Raji (cell line): ENCODE data around the gene FRMD4B.

ENCODE experiments used
- POLR2A ChIP-seq: IDR thresholded peaks from 2 replicates; pipeline ENCODE4 v1.6.1; 2011; ENCODE audit warnings: low read depth, low read length, control low read depth; ENCODE audit not compliant: insufficient read depth

Gene FRMD4B

DNA sequence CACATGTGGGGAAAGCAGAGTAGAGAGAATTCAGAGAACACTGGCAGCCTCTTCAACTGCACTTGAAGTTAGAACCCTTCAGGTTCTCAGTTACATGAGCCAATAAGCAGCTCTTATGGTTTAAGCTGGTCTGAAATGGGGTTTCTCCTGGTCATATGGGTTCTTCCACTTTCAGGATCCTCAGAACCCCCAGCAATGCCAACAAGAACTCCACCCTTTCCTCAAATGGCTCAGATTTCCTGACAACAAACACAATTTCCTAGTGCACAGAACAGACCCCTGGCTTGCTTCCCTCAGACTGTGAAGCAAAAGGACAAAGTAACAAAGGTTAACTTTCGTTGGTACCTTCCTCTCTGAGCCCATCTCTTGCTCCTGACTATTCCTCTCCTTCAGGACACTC, 23.9 kb upstream of the FRMD4B start:
- no peak for TF ChIP-seq POLR2A

DNA sequence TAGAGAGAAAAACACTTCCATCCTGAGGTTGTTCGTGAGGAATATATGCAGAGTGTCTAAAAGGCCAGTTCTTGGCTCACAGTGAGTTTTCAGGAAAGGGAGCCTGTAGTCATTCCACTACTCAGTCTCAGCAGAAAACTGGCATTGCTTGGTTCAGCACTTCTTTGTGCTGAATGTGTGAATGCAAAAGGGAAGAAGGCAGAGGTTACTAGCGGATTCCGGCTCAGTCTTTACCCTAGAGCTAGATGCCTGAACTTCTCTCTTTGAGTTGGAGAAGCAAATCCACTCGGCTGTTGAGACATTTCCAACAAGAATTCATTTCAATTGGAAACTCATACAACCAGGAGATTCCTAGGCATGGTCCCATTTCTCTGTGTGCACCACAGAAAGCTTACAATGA, 23.1 kb upstream of the FRMD4B start:
- TF ChIP-seq POLR2A: no peak

DNA sequence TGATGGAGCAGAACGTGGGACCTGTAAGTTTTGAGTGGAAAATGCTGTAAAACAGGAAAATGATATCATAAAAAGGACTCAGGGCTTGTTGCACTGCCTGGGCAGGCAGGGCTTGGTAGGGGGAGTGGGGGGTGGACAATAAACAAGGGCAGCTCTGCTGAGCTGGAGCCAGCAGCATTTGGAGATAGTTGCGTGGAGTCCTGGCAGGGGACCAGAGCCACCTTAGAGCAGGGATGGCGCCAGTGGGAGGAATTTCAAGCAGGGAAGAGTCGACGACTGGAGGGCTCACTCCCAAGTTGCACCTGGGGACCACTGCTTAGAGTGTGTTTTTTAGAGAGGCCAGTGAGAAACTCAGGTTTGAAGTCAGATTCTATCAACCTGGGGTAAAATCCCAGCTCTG, 22.7 kb upstream of the FRMD4B start:
- TF ChIP-seq POLR2A: no peak

DNA sequence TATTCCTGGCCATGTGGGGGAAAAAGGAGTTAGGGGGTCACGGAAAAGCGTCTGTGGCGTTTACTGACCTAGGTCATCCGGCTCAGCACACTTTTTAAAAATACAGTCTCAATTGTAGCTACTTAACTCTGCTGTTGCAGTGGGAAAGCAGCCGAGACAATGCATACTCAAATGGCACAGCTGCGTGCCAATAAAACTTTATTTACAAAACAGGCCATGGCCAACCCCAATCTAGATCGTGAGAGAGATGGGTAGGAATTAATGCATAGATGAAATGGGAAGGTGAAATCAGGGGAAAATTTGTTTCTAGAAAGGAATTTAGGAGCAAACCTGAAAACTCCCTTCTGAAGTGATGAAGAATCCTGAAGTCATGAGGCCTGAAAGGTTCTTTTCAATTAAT, 22.0 kb upstream of the FRMD4B start:
- no peak for TF ChIP-seq POLR2A

DNA sequence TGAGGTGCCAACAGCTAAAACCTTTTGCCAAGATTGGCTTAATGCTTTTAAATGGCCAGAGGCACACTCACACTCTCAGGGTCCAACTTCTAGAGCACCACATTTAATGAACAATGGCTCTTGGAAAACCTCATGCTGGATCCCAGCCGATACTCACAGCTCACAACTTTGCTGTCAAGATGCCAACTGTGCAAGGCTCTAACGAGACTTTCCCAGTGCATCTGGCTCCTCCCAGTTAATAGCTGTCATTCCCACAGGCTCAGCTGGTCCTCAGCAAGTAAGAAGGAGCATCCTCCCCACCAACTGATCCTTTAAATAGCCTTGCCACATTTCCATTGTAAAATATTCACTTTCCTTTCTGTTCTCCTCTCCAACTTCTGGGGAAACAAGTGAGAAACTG, 20.3 kb upstream of the FRMD4B start:
- TF ChIP-seq POLR2A: no peak

DNA sequence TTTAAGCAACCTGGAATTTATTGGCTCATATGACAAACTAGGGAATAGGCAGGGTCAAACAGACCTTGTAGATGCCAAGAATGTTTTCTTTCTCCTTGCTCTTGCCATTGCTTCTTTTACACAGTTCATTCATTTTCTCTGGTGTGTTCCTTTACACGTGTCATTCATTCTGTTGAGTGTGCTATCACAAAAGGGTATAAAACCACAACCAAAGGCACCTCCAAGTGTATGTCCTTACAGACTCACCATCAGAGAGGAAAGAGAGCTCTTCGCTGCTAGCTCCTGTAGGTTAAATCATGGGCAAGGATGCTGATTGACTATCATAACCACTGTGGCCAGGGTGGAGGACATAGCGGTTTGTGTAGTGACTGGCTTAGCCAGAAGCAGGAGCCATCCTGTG, 19.2 kb upstream of the FRMD4B start:
- no peak for TF ChIP-seq POLR2A

DNA sequence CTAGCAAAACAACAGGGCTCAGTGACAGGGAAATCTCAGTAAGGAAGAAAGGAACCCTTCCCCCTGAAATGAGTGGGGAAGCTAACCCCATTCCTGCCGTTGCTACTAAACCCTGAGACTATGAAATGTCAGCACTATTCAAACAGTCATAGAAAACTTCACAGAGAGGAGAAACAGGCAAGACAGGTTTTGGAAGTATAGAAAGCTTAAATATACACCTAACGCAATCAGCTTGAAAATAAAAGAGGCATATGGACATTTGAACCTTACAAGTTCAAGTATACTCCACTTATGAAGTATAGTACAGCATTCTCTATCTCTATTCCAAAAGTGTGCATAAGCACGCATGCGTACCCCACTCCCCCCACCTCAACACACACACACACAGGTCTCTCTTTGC, 17.6 kb upstream of the FRMD4B start:
- no peak for TF ChIP-seq POLR2A

DNA sequence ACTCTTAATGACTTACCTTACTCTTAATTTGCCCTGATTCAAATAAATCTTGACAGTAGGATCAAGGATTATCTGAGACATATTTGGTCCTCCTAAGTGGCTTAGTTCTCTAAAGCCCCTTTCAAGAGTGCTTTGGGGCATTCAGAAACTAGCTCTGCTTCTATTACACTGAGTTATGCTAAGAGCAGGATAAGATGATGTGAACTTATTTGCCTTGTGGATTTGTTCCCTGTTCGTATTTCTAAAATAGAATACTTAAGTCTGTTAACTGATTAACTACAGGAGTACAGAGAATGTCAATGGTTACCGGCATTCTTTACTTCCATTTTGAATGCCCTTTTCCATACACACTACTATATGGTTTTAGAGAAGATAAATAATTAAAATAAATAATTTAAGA, 14.8 kb upstream of the FRMD4B start:
- TF ChIP-seq POLR2A: no peak

DNA sequence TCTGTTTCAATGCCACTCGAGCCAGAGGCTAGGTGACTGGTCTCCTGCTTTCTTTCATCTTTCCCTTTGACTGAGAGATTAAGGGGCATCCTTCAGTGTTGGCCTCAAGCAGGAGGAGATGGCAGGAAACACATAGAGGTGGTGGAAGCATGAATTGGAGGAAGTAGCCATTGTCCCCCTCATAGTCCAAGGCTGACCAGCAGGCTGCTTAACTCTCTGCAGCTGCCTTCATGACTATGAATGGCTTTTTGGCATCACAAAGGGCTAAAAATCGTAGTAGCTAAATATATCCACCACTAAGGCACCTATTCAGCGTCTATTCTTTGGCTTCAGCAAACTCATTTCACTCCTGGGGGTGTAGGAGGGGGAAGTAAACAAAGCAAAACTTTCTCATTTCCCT, 7.0 kb upstream of the FRMD4B start:
- no peak for TF ChIP-seq POLR2A

DNA sequence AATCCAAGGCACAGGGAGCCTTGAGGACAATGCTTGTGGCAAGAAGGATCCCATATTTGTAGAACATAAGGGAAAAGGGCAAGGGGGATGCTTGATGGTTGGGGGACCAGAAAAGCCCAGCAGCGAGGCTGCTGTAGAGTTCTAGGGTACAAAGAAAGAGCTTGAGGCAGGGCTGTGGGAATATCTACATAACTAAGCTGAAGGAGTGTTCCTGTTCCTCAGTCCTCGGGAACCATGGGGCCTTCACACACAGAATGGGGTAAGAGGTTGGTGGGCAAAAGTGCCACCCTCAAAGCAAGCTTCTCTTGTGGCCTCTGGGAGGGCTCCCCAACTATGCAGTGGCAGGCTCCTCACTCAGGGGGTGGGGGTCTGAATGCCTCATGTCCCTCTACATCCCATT, 6.5 kb upstream of the FRMD4B start:
- no peak for TF ChIP-seq POLR2A

DNA sequence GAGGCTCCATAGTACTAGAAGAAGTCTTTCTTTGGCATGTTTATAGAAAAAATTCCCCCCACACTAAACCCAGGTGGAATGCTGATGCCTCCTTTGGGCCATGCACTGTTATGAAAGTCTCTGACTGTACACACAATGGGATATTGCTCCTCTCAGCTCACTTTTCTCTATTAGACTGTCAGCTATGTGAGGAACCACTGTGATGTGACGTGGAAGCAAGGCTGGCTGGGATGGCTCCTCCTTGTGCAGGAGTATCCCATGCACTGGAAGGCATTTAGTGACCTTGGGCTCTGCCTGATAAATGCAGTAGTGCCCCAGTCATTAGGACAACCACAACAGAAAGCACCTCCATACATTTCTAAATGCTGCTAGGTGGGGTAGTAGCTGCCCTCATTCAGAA, 5.7 kb upstream of the FRMD4B start:
- no peak for TF ChIP-seq POLR2A

DNA sequence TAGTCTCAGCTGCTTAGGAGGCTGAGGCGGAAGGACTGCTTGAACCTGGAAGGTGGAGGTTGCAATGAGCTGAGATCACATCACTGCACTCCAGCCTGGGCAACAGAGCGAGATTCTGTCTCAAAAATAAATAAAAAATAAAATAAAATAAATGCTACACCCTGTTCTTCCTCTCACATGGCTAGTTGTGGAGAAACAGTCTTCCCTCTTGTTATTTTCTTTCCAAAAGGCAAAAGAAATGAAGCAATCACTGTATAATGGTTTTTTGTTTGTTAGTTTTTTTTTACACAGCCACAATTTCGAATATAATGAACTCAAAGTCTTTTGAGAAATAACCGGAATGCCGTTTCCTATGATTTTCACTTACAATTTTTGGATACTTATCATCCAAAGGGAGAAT, 4.9 kb upstream of the FRMD4B start:
- TF ChIP-seq POLR2A: no peak

DNA sequence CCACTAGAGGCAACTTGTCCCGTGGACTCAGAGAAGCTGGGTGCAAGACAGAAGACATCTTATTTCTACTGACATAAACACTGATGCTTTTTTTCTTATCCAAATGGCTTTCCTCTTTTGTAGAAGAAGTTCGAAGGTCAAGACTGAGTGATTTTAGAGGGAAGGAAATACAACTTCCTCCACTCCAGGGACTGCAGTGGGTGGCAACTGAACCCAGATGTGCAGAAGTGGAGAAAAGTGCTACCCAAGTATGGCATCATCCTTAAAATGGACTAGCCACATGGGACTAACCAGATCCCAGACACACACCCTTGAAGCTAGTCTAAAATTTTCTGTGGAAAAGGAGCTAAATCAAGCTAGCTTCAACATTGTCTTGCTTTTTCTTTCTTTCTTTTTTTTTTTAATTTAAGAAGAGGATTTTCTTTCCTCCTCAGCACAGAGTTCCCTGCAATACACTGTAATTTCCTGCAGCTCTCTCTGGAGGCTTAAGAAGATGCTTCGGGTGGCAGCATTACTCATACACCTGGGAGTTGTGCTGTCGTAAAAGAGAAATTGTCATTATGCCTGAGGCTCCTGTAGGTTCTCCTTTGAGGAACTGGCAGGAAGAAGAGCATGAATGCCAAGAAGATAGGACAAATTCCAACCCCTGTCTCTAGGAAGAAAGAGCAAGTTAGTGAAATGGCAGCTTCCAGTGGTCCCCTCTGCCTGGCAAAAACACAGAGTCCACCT, 3.8 kb upstream of the FRMD4B start:
- TF ChIP-seq POLR2A: no peak

DNA sequence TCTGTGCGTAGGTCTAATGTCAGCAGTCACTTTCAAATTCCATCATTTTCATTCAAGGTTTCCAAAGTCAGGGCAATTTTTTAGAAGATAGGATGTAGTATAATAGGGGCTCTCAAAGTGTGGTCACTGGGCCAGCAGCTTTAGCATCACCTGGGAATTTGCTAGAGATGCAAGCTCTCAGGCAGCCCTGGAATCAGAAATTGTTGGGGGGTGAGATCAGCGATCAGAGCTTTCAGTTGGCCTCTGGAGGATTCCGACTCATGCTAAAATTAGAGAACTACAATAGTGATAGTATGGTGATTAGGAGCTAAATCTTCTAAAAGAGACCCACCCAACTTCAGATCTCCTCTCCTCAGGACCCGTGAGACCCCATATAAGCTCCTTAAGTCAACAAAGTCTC, 2.4 kb upstream of the FRMD4B start:
- TF ChIP-seq POLR2A: no peak

DNA sequence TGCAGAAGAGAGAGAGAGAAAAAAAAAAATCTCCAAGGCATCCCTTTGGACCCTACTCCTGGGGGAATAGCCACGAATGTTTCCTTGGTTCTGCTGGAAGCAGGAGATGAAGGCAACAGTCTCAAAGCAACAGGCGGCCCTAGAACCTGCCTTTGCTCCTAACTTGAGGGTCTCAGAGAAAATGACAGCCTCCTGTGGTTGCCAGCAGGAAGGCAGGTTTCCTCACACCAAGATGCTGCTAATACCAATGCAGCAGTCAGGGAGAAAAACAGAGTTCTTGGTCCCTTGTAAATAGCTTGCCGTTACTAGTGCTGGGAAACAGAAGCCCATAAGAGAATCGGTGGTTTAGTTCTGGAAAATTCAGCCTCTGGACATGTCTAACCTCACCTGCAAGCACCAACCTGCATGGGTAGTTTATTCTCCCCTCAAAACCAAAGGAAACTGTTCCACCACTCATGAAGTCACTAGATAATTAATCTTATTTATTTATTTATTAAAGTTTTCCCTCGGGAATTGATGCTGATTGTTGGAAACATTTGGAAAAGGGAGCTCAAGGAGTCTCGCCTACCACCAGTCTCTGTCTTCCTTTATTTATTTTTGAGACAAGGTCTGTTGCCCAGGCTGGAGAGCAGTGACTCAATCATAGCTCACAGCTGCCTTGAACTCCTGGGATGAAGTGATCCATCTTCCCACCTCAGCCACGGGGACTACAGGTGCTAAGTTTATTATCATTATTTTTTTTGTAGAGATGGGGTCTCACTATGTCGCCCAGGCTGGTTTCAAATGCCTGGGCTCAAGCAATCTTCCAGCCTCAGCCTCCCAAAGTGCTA, 883 bp upstream of the FRMD4B start:
- no peak for TF ChIP-seq POLR2A

DNA sequence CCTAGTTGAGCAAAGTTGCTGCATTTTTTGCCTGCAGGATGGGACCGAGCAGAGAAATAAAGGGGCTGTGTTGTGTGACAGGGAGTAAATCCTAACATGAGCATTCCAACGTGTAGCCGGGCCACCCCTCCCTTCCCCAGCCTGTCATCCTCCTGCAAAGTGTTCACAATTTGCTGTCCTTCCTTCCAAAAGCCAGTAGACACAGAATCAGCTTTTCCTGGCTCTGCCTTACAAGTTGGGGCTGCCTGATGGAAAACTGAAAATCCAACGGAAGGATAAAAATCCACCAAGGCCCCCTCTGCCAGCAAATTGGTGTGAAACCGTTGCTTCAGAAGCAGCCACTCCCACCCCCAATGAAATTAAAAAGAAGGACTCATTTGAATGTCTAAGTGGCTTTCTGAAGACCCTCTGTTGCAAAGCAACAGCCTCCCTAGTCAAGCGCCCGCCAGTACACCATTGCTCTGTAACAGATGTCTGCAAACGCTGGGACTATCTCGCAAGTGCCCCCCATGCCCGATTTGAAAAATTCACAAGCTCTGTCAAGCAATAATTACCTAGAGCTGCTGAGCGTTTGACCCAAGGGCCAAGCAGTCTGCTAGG, 665 bp downstream of the FRMD4B start:
- TF ChIP-seq POLR2A: no peak
